ENCODE data around the gene HIP1R.

- TF ChIP-seq CTCF (IDR thresholded peaks at IDR 0.05; ENCODE audit: low read length) (no peak), EZH2 (optimal IDR thresholded peaks at IDR 0.05; ENCODE audit: low read depth, low read length) (no peak), EZH2phosphoT487 (IDR thresholded peaks at IDR 0.05; ENCODE audit: low read length) (no peak)
Observed at GRCh38 chr12:122873540-122873939, 38.3 kb downstream of the HIP1R start.
